ENCODE data around the gene CXCL14. TPM values are rescaled to one million over a fixed set of nuclear protein-coding genes. Genes with fewer than 3 reads are reported as not detected.

The CXCL14 gene
- total and polyA plus RNA-seq, 2 of the 13 experiments (the other 11 are each of a cell fraction or from before 2014, with no cell fraction given), result not detected

- TF ChIP-seq CSRNP2 (CRISPR knock-in tag; conservative IDR thresholded peaks at IDR 0.05; ENCODE audit: low read depth) (no peak), CREBL2 (CRISPR knock-in tag; IDR thresholded peaks at IDR 0.05; ENCODE audit: borderline replicate concordance) (no peak)
- TF ChIP-seq, protein P1, sequence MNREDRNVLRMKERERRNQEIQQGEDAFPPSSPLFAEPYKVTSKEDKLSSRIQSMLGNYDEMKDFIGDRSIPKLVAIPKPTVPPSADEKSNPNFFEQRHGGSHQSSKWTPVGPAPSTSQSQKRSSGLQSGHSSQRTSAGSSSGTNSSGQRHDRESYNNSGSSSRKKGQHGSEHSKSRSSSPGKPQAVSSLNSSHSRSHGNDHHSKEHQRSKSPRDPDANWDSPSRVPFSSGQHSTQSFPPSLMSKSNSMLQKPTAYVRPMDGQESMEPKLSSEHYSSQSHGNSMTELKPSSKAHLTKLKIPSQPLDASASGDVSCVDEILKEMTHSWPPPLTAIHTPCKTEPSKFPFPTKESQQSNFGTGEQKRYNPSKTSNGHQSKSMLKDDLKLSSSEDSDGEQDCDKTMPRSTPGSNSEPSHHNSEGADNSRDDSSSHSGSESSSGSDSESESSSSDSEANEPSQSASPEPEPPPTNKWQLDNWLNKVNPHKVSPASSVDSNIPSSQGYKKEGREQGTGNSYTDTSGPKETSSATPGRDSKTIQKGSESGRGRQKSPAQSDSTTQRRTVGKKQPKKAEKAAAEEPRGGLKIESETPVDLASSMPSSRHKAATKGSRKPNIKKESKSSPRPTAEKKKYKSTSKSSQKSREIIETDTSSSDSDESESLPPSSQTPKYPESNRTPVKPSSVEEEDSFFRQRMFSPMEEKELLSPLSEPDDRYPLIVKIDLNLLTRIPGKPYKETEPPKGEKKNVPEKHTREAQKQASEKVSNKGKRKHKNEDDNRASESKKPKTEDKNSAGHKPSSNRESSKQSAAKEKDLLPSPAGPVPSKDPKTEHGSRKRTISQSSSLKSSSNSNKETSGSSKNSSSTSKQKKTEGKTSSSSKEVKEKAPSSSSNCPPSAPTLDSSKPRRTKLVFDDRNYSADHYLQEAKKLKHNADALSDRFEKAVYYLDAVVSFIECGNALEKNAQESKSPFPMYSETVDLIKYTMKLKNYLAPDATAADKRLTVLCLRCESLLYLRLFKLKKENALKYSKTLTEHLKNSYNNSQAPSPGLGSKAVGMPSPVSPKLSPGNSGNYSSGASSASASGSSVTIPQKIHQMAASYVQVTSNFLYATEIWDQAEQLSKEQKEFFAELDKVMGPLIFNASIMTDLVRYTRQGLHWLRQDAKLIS (CRISPR knock-in tag; IDR thresholded peaks at IDR 0.05), result no peak
Observed at GRCh38 chr5:135593141-135593540, 14.3 kb upstream of the CXCL14 start (continued).

DNA sequence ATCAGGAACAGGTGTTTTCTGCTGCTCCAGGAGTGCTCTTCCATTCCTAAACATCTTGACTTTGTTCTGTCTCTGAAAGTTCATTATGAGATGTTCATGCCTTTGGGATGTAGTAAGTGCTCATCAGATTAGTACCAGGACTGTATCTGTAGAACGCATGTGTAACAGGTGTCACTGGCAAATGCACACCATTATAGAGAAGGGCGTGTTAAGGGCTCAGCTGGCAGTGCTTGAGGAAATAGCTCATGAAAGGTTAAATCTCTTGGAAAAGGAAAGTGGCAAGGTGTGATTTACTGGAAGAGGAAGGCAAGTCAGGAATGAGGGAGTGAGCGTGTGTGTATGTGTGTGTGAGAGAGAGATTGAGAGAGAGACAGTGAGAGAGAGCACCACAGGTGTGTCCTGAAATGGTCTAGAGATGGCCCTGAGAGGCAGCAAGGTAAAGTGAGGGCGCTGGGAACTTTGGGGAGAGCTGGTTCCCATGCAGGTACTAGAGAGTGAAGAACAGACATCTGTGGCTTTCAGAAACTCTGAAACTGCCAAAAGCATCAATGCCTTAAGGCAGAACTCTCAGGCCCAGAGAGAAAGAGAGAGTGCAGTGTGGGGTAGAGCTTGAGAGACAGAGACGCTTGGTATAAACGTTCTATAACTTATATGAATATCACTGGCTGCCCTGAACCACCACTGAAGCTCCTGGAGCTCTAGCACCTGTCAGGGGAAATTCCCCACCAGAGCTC is 13.7 kb upstream of the CXCL14 start:
- H3K4me2 ChIP-seq (ENCODE audit: low read depth, low read length), result no peak overlapping the region
- H4K20me1 ChIP-seq (ENCODE audit: insufficient read depth, low read length), result no peaks in the 10 kb centered on the region
- ATAC-seq, result no peak
- intact Hi-C loops (cut with micrococcal nuclease; ENCODE audit: unreplicated experiment) (no loop called here), in situ Hi-C loops (cut with HindIII; ENCODE audit: extremely low pct_ligation_motif_present, low pct_unique_long_range_greater_than_20kb) (no loop called here)
- H3K9me3 ChIP-seq (ENCODE audit: low read length), result no peaks in the 10 kb centered on the region
- no peak overlapping the region for H3K4me3 ChIP-seq (replicated peaks in 1 of 3; ENCODE audit: insufficient read depth in 1 of 3, low read depth in 2 of 3, low read length in 3 of 3)
- H3K9ac ChIP-seq (ENCODE audit: insufficient read depth, low read depth, low read length), result no peak overlapping the region
- CTCF ChIA-PET (ENCODE audit: low intra/inter-chr PET ratio, low total read pairs), result no interaction called here
- H3K36me3 ChIP-seq (replicated peaks in 1 of 2; ENCODE audit: control insufficient read depth in 1 of 2, insufficient read depth in 2 of 2, low read length in 2 of 2), result no peaks in the 10 kb centered on the region
- H3K27ac ChIP-seq (ENCODE audit: extremely low read length, insufficient read depth, low read length), result no peak overlapping the region
- POLR2A ChIA-PET, result no interaction called here
- 24% methylated on average over 6 of the region's 6 CpGs for WGBS (ENCODE audit: low lambda C conversion rate)
- no peaks in the 10 kb centered on the region for H3K79me2 ChIP-seq (ENCODE audit: insufficient read depth, low read length)
- FAIRE-seq, result no peak
- no peak for DNase-seq (ENCODE audit: low spot score)
- H2AFZ ChIP-seq (ENCODE audit: low read length), result no peak overlapping the region
- BruUV-seq (replicated peaks), result no TSS peak
- H3K27me3 ChIP-seq (ENCODE audit: control insufficient read depth in 1 of 2, insufficient read depth in 2 of 2, low read length in 2 of 2), result peaks cover 0 to 18% of the 10 kb centered on the region in 2 experiments; a peak in 2 of 5 replicates
- no peaks in the 10 kb centered on the region for H3K4me1 ChIP-seq (ENCODE audit: insufficient read depth, low read length)
- no peak for TF ChIP-seq CEBPG (CRISPR knock-in tag; IDR thresholded peaks at IDR 0.05)
- no peak for TF ChIP-seq PHF8 (CRISPR knock-in tag; IDR thresholded peaks at IDR 0.05)
- no peak for TF ChIP-seq KDM4B (CRISPR knock-in tag; IDR thresholded peaks at IDR 0.05)
- no peak for TF ChIP-seq EHMT2 (IDR thresholded peaks at IDR 0.05; ENCODE audit: borderline replicate concordance, low read depth, low read length)
- TF ChIP-seq THYN1 (CRISPR knock-in tag; IDR thresholded peaks at IDR 0.05; ENCODE audit: borderline replicate concordance, low read depth), result no peak
- no peak for TF ChIP-seq HDAC2 (CRISPR knock-in tag; IDR thresholded peaks at IDR 0.05)
- TF ChIP-seq PATZ1 (CRISPR knock-in tag; IDR thresholded peaks at IDR 0.05), result no peak
- TF ChIP-seq, protein P2, sequence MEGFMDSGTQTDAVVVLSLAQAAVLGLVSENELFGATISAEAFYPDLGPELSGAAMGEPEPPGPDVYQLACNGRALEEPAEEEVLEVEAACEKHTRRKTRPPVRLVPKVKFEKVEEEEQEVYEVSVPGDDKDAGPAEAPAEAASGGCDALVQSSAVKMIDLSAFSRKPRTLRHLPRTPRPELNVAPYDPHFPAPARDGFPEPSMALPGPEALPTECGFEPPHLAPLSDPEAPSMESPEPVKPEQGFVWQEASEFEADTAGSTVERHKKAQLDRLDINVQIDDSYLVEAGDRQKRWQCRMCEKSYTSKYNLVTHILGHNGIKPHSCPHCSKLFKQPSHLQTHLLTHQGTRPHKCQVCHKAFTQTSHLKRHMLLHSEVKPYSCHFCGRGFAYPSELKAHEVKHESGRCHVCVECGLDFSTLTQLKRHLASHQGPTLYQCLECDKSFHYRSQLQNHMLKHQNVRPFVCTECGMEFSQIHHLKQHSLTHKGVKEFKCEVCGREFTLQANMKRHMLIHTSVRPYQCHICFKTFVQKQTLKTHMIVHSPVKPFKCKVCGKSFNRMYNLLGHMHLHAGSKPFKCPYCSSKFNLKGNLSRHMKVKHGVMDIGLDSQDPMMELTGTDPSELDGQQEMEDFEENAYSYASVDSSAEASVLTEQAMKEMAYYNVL (CRISPR knock-in tag; IDR thresholded peaks at IDR 0.05; ENCODE audit: borderline replicate concordance), result no peak
- no peak for TF ChIP-seq SMAD9 (CRISPR knock-in tag; IDR thresholded peaks at IDR 0.05)
- no peak for TF ChIP-seq ZNF235 (CRISPR knock-in tag; IDR thresholded peaks at IDR 0.05; ENCODE audit: borderline replicate concordance)

All from HepG2 (cell line).